ENCODE data around the gene HMCN2.

HMCN2 gene

GRCh38 chr9:130226112-130226511 is 39.4 kb upstream of the HMCN2 start:
- TF ChIP-seq CTCF (conservative IDR thresholded peaks at IDR 0.05; ENCODE audit: low read depth, low read length) = no peak
- no peak overlapping the region for H3K4me2 ChIP-seq
- H3K27ac ChIP-seq = no peak overlapping the region
- H3K4me3 ChIP-seq (IDR thresholded peaks at IDR 0.05; ENCODE audit: insufficient read depth, low read depth, low read length) = no peak overlapping the region
- H3K9ac ChIP-seq = no peak overlapping the region
- no peaks in the 10 kb centered on the region for H3K27me3 ChIP-seq (ENCODE audit: insufficient read depth, low read depth)
- H4K20me1 ChIP-seq (ENCODE audit: insufficient read depth) = no peaks in the 10 kb centered on the region
- no peak overlapping the region for H2AFZ ChIP-seq (ENCODE audit: low read depth)
- no peaks in the 10 kb centered on the region for H3K4me1 ChIP-seq (ENCODE audit: low read depth, poor library complexity, severe bottlenecking)
- no peaks in the 10 kb centered on the region; the same call in 1 of the 2 replicates for H3K36me3 ChIP-seq (ENCODE audit: insufficient read depth)
- H3K79me2 ChIP-seq (ENCODE audit: insufficient read depth, low read depth) = no peaks in the 10 kb centered on the region

DNA sequence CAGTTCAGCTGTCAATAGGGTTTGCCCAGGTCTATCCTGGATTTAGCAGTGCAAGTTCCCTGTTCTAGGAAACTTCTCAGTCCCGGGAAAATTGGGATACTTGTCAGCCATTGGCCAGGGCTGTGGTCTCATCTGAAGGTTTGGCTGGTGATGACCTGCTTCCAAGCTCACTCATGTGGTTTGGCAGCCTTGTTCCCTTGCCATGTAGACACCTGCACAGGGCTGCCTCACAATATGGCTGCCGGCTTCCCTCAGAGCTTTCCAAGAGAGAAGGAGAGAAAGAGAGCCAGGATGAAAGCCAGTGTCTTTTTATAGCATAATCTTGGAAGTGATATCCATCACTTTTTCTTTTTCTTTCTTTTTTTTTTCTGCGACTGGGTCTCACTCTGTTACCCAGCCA is 37.7 kb upstream of the HMCN2 start:
- H2AFZ ChIP-seq (ENCODE audit: low read depth) = no peak overlapping the region
- no peaks in the 10 kb centered on the region for H3K79me2 ChIP-seq (ENCODE audit: insufficient read depth, low read depth)
- no peak overlapping the region for H3K4me3 ChIP-seq (IDR thresholded peaks at IDR 0.05; ENCODE audit: insufficient read depth, low read depth, low read length)
- H3K27me3 ChIP-seq (ENCODE audit: insufficient read depth, low read depth) = no peaks in the 10 kb centered on the region
- H3K36me3 ChIP-seq (ENCODE audit: insufficient read depth) = no peaks in the 10 kb centered on the region; the same call in 1 of the 2 replicates
- H4K20me1 ChIP-seq (ENCODE audit: insufficient read depth) = no peaks in the 10 kb centered on the region
- H3K4me2 ChIP-seq = no peak overlapping the region
- TF ChIP-seq CTCF (conservative IDR thresholded peaks at IDR 0.05; ENCODE audit: low read depth, low read length) = no peak
- H3K4me1 ChIP-seq (ENCODE audit: low read depth, poor library complexity, severe bottlenecking) = no peaks in the 10 kb centered on the region
- H3K27ac ChIP-seq = no peak overlapping the region
- no peak overlapping the region for H3K9ac ChIP-seq

GRCh38 chr9:130229759-130230158 is 35.8 kb upstream of the HMCN2 start:
- Histone ChIP-seq H3K79me2 (ENCODE audit: insufficient read depth, low read depth) (no peaks in the 10 kb centered on the region), H3K27ac (no peak overlapping the region), H3K36me3 (ENCODE audit: insufficient read depth) (no peaks in the 10 kb centered on the region; the same call in 1 of the 2 replicates), H3K4me1 (ENCODE audit: low read depth, poor library complexity, severe bottlenecking) (no peaks in the 10 kb centered on the region), H2AFZ (ENCODE audit: low read depth) (no peak overlapping the region), H3K4me3 (IDR thresholded peaks at IDR 0.05; ENCODE audit: insufficient read depth, low read depth, low read length) (no peak overlapping the region), H3K9ac (no peak overlapping the region), H3K4me2 (no peak overlapping the region), H3K27me3 (ENCODE audit: insufficient read depth, low read depth) (no peaks in the 10 kb centered on the region), H4K20me1 (ENCODE audit: insufficient read depth) (no peaks in the 10 kb centered on the region)
- TF ChIP-seq CTCF (conservative IDR thresholded peaks at IDR 0.05; ENCODE audit: low read depth, low read length) = no peak

GRCh38 chr9:130230631-130231030 is 34.9 kb upstream of the HMCN2 start:
- H2AFZ ChIP-seq (ENCODE audit: low read depth) = no peak overlapping the region
- H3K9ac ChIP-seq = no peak overlapping the region
- no peak overlapping the region for H3K27ac ChIP-seq
- H3K36me3 ChIP-seq (ENCODE audit: insufficient read depth) = no peaks in the 10 kb centered on the region; the same call in 1 of the 2 replicates
- no peaks in the 10 kb centered on the region for H4K20me1 ChIP-seq (ENCODE audit: insufficient read depth)
- no peaks in the 10 kb centered on the region for H3K27me3 ChIP-seq (ENCODE audit: insufficient read depth, low read depth)
- no peak overlapping the region for H3K4me2 ChIP-seq
- H3K4me1 ChIP-seq (ENCODE audit: low read depth, poor library complexity, severe bottlenecking) = no peaks in the 10 kb centered on the region
- H3K4me3 ChIP-seq (IDR thresholded peaks at IDR 0.05; ENCODE audit: insufficient read depth, low read depth, low read length) = no peak overlapping the region
- H3K79me2 ChIP-seq (ENCODE audit: insufficient read depth, low read depth) = no peaks in the 10 kb centered on the region
- TF ChIP-seq CTCF (conservative IDR thresholded peaks at IDR 0.05; ENCODE audit: low read depth, low read length) = no peak
